Psoas muscle (tissue), 8 donors: Measurements from ENCODE around the gene THBS3. TPM values are rescaled to one million over a fixed set of nuclear protein-coding genes. Genes with fewer than 3 reads are reported as not detected.
"Not testable (repeated sequence)": the region's sequence is repeated elsewhere in the genome, so short reads cannot be mapped to it uniquely, and the experiment has no call there.

ENCODE experiments used
- ATAC-seq, 4 donors: fragments of 200-7000 bp; cut with Tn5 transposase; one replicate each; pipeline ENCODE4 v1.9.1; 2020; ENCODE audit warnings: moderate library complexity in 3 of 4, mild to moderate bottlenecking in 2 of 4
- DNase-seq, 2 donors: peaks; one replicate each; pipeline ENCODE4 v3.0.0-alpha.2; 2020
- H3K27ac ChIP-seq: fragments of 200-600 bp; one replicate; pipeline ENCODE4 v1.8.0; 2022
- H3K27me3 ChIP-seq, 3 donors: fragments of 200-600 bp in 1 of 3; one replicate each; pipeline versions ENCODE4 v1.6.1 to v1.8.0; 2013 to 2022; ENCODE audit warnings: low read length in 2 of 3, mild to moderate bottlenecking in 2 of 3, moderate library complexity in 1 of 3; ENCODE audit not compliant: insufficient read depth in 3 of 3
- H3K36me3 ChIP-seq, 2 donors: fragments of 200-600 bp in 1 of 2; one replicate each; pipeline versions ENCODE4 v1.6.1 to v1.8.0; 2013 to 2022; ENCODE audit warnings: low read depth in 1 of 2, mild to moderate bottlenecking in 1 of 2, moderate library complexity in 1 of 2; ENCODE audit not compliant: insufficient read depth in 1 of 2
- H3K4me1 ChIP-seq: fragments of 200-600 bp; one replicate; pipeline ENCODE4 v1.8.0; 2022
- H3K4me3 ChIP-seq: fragments of 200-600 bp; one replicate; pipeline ENCODE4 v1.8.0; 2022; ENCODE audit warnings: mild to moderate bottlenecking
- H3K9me3 ChIP-seq: fragments of 200-600 bp; one replicate; pipeline ENCODE4 v1.8.0; 2022
- CTCF ChIP-seq: fragments of 200-600 bp; IDR thresholded peaks from one replicate; pipeline ENCODE4 v1.8.0; 2022; ENCODE audit warnings: antibody characterized with exemption
- WGBS, 3 donors: extraction: QIAGEN DNeasy Blood & Tissue Kit; methylation state at CpG; one replicate each; pipeline versions ENCODE4 v1.1.6 to v1.1.7; 2013; 5-methylcytosine and 5-hydroxymethylcytosine counted together
- intact Hi-C, 2 donors: fragments of 100-400 bp; cut with DNase I; formaldehyde crosslinking; loops; one replicate each; pipeline versions ENCODE4 v1.11.0 to v1.14.2; 2022
- polyA plus RNA-seq, 3 donors: library from polyadenylated mRNA; stranded (reverse); fragments of 200-250 nt; gene quantifications; one replicate each; pipeline ENCODE4 v1.2.3, GENCODE V29; 2013
- total RNA-seq, 4 donors: library from RNA; stranded (reverse); fragmentation: NEBNext Ultra II Directional in 2 of 4; extraction: Animal tissue kit (Norgen Biotek cat#: 25700) in 2 of 4; gene quantifications; one replicate each; pipeline versions ENCODE4 v1.2.1 to v1.2.4, GENCODE V29; 2021 to 2023
- donor health status: healthy with polysubstance abuse.
- donor health status: DM: no; HTN: no; CAD: no; lungs with moderate emphysema.
- donor health status: Bipolar disorder and iron deficiency.
- donor health status: healthy.
- donor health status: DM: yes; HTN: yes; CAD: no.
- donor health status: DM: no; HTN: no; CAD: no.
- donor health status: DM: no; HTN: no; CAD: no.
- donor health status: DM: yes; HTN: yes; CAD: no.

THBS3 gene
- total and polyA plus RNA-seq, 7 donors = 2.8 to 8.1 (median 3.5) TPM

- H3K9me3 ChIP-seq = no peaks in the 10 kb centered on the region
- no peak overlapping the region for H3K27ac ChIP-seq
- H3K4me1 ChIP-seq = peaks cover 16% of the 10 kb centered on the region
- no peak for TF ChIP-seq CTCF
- ATAC-seq (no peak), DNase-seq (no peak)
- H3K27me3 ChIP-seq = peaks cover 0 to 7% (median 0%) of the 10 kb centered on the region in 3 donors
- WGBS, 3 donors = 77 to 86% (median 79%) methylated on average over 10 of the region's 10 CpGs
- intact Hi-C loops = loop anchor here (1.0 to 5.0 kb wide), 3 partner anchors 41 to 77 kb away; partner anchors contain the start of gene EFNA1 (in 1 of the 2)
- peaks cover 0 to 27% of the 10 kb centered on the region in 2 donors for H3K36me3 ChIP-seq
- no peak overlapping the region for H3K4me3 ChIP-seq
These were observed 39.1 kb downstream of the THBS3 start for GRCh38 chr1:155168456-155169210.

- H3K27ac ChIP-seq = not testable (repeated sequence)
- peaks cover 0 to 27% of the 10 kb centered on the region in 2 donors for H3K36me3 ChIP-seq
These were observed 39.6 kb downstream of the THBS3 start for GRCh38 chr1:155168105-155168445.

GRCh38 chr1:155167166-155168104, 40.3 kb downstream of the THBS3 start:
- ATAC-seq = peak; percentile 77 to 88 (median 84)
- Histone ChIP-seq H3K4me3 (peak overlapping the region; percentile 12), H3K27me3 (peaks cover 0 to 7% (median 0%) of the 10 kb centered on the region in 3 donors), H3K9me3 (no peaks in the 10 kb centered on the region), H3K36me3 (peaks cover 0 to 27% of the 10 kb centered on the region in 2 donors), H3K4me1 (peaks cover 16% of the 10 kb centered on the region), H3K27ac (peak overlapping the region; percentile 55)
- intact Hi-C loops = loop anchor here (1.0 to 5.0 kb wide), 3 partner anchors 40 to 76 kb away; partner anchors contain the start of gene EFNA1 (in 1 of the 2)
- 3 to 5% (median 4%) methylated on average over 23 to 28 of the region's 28 CpGs for WGBS, 3 donors
- peak; percentile 90 to 94 for DNase-seq
- peak; percentile 86 for TF ChIP-seq CTCF

More at GRCh38 chr1:155168105-155168445, 39.6 kb downstream of the THBS3 start:
- WGBS, 3 donors = 43 to 51% (median 48%) methylated on average over 4 of the region's 4 CpGs
- ATAC-seq, H3K9me3 ChIP-seq, H3K27me3 ChIP-seq, H3K4me3 ChIP-seq, DNase-seq: not testable (repeated sequence)
- peaks cover 16% of the 10 kb centered on the region for H3K4me1 ChIP-seq
- intact Hi-C loops = loop anchor here (1.0 to 5.0 kb wide), 3 partner anchors 41 to 77 kb away; partner anchors contain the start of gene EFNA1 (in 1 of the 2)

GRCh38 chr1:155166471-155167165, 41.1 kb downstream of the THBS3 start:
- TF ChIP-seq CTCF = no peak
- Histone ChIP-seq H3K27me3 (peaks cover 0 to 7% (median 0%) of the 10 kb centered on the region in 3 donors), H3K4me3 (peak overlapping the region; percentile 12), H3K4me1 (peaks cover 10% of the 10 kb centered on the region), H3K27ac (peak overlapping the region; percentile 55), H3K36me3 (peaks cover 0 to 27% of the 10 kb centered on the region in 2 donors), H3K9me3 (no peaks in the 10 kb centered on the region)
- DNase-seq (peak; percentile 59 to 83), ATAC-seq (peak; percentile 28 to 54 (median 38))
- intact Hi-C loops = loop anchor here in 1 of 2 donors (5.0 kb wide), 1 partner anchor 39 kb away; the partner anchor contains the start of gene EFNA1
- 16 to 19% (median 18%) methylated on average over 22 to 27 of the region's 27 CpGs for WGBS, 3 donors
